HG03558 (cell line): ENCODE results near the gene ZNF646.
"Not testable (repeated sequence)": the region's sequence is repeated elsewhere in the genome, so short reads cannot be mapped to it uniquely, and the experiment has no call there.

Experiments used
- ATAC-seq: cut with Tn5 transposase; IDR thresholded peaks from one replicate; pipeline ENCODE4 v1.9.1; 2021; ENCODE audit warnings: moderate number of reproducible peaks; ENCODE audit not compliant: unreplicated experiment; ENCODE audit errors: extremely low read depth

The ZNF646 gene

DNA sequence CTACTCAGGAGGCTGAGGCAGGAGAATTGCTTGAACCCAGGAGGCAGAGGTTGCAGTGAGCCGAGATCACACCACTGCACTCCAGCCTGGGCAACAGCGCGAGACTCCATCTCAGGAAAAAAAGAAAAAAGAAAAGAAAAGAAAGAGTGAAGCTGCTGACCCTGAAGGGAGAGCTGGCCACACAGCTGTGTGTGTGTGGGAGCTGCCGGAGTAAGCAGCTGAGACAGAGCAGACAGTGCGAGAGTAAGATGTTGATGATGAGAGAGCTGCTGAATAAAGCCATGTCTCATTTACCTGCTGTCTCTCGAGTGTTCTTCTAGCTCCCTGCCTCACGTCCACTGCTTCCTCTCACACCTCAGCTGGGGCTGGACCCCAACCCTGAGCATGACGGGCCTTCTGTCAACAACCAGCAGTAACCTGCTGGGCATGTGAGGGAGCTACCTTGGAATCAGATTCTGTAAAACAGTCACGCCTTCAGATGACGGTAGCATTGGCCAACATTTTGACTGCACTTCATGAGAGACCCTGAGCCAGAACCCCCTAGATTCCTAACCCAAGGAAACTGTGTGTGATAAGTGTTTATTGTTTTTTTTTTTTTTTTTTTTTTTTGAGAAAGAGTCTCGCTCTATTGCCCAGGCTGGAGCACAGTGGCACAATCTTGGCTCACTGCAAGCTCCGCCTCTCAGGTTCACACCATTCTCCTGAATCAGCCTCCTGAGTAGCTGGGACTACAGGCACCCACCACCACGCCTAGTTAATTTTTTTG, 26.8 kb downstream of the ZNF646 start:
- ATAC-seq, result not testable (repeated sequence)

DNA sequence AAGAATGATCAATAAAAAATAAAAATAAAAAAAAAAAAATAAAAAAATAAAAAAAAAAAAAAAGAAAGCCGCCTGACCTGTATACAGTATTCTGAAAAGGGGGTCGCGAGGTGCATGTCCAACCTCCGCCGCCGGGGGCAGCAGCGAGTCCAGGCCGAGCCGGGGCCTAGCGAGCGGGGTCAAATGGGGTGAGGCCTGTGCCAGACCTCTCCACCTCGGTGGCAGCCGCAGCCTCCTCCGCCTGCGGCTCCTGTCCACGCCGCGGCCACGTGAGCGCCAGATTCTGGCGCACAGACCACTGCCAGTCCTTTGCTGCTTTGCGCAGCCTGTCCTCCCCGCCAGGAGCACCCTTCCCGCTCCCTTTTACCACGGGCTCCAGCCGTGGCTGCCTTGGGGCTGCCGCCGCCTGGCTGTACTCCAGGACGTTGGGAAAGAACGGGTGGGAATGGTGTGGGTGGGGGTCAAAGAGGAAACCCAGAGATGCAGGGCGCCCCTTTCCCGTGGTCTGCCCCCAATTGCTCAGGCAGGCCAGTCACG, 31.5 kb downstream of the ZNF646 start:
- no peak for ATAC-seq

DNA sequence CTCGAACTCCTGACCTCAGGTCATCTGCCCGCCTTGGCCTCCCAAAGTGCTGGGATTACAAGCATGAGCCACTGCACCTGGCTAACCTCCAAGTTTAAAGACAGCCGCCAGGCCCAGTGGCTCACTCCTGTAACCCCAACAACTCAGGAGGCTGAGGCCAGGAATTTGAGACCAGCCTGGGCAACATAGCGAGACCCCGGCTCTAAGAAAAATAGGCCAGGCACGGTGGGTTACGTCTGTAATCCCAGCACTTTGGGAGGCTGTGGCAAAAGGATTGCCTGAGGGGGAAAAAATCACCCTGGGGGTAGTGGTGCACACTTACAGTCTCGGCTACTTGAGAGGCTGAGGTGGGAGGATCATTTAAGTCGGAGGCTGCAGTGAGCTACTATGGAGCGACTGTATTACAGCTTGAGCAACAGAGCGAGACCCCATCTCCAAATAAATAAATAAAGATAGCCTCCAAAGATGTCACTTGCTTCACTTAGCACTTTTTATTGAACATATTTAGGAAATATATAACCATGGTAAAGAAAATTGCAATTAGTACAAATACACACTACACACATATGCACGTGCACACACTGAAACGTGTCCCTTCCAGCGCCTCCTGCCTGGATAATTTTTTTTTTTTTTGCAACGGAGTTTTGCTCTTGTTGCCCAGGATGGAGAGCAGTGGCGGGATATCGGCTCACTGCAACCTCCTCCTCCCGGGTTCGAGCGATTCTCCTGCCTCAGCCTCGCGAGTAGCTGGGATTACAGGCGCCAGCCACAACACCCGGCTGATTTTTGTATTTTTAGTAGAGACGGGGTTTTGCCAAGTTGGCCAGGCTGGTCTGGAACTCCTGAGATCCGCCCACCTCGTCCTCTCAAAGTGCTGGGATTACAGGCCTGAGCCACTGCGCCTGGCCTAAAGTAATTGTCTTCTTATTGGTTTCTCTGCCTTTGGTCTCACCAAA, 32.6 kb downstream of the ZNF646 start:
- ATAC-seq, result no peak

DNA sequence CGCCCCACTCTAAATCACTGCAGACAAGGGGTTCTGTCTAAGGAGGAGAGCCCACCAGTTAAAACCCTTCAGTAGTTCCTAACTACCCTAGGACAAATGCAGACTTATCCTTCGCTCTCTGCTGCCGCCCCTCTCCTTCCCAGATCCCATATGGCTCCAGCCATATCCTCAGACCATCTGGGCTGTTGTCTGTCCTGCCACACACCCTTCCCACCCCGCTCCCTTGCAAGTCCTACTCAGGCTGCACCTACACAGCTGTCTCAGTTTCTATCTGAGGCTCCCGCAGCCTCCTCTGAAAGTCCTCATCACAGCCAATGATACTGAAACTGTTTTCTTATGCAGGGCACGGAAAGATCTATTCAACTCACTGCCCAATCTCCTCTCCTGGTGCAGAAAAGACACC, 33.2 kb downstream of the ZNF646 start:
- ATAC-seq, result peak; percentile 43

DNA sequence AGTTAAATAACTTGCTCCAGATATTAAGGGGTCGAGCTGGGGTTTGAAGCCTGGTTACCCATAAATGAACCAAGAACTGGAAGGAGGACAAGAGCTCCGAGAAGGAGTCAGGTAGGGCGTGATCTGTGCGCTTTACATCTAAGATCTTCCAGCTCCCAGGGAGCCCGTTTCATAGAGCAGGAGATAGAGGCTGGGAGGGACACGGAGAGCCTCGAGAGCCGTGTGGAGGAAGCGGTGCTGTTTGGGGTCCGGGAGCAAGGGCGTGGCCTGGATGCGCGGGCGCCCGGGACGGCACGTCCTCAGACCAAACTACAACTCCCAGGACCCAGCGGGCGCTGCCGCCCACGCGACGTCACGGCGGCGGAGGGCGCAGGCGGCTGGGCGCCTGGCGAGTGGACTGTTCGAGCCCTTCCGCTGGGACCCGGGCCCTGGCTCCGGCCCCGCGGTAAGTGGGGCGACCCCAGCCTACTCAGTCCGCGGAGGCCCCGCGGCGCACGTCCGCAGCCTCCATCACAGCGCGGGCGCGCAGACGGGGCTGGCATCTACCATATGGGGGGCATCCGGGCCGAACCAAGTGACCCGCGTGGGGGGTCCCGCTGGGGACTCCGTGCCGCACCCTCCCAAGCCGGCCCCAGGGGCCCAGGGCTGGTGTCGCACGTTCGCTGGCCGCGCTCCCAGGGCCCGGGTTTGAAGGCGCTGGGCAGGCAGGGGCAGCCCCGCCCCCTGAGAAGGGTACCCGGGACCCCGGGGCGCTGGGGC, 34.0 kb downstream of the ZNF646 start, which contains the start of gene BCKDK:
Gene BCKDK, plus strand, starts transcription at position 352 of the 759 bp plus-strand sequence. CDS start 838 bp downstream, outside the sequence.
- ATAC-seq, result peak; percentile 58

DNA sequence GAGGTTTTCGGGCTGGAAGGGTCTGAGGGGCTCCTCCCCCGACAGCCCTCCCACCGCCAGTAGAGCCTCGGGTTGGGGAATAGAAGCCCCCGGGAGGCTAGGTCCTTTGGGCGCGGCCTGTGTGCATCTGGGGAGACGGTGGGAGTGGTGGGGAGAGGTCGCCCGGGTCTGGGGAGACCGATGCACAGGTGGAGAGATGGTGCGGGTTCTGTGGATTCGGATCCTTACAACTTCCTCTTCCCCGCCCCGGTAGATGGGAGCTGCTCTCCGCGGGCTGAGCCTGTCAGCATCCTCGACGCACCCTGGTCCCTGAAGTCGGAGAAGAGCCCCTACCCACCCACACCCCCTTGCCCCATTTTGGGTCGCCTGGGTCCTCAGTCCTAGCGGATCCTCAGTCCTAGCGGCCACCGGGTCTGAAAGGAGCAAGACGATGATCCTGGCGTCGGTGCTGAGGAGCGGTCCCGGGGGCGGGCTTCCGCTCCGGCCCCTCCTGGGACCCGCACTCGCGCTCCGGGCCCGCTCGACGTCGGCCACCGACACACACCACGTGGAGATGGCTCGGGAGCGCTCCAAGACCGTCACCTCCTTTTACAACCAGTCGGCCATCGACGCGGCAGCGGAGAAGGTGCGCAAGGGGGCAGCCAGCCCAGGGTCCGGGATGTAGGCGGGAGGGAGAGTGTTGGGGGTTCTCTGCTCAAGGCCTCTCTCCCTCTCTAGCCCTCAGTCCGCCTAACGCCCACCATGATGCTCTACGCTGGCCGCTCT, 34.8 kb downstream of the ZNF646 start:
- ATAC-seq, result no peak

DNA sequence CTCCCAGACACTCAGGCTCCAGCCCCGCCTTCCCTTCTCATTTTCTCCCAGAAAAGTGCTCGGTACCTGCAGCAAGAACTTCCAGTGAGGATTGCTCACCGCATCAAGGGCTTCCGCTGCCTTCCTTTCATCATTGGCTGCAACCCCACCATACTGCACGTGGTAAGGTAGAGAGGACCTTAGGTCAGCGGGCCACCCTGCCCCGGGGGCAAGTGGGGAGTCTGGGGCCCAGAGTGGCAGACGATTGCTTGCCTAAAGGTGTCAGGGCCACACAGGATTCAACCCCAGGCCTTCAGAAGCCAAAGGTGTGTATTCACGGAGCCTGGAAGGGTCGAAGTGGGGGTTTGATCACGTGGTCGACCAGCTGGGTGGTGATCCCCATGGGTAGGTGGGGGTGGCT, 35.4 kb downstream of the ZNF646 start:
- ATAC-seq, result no peak

DNA sequence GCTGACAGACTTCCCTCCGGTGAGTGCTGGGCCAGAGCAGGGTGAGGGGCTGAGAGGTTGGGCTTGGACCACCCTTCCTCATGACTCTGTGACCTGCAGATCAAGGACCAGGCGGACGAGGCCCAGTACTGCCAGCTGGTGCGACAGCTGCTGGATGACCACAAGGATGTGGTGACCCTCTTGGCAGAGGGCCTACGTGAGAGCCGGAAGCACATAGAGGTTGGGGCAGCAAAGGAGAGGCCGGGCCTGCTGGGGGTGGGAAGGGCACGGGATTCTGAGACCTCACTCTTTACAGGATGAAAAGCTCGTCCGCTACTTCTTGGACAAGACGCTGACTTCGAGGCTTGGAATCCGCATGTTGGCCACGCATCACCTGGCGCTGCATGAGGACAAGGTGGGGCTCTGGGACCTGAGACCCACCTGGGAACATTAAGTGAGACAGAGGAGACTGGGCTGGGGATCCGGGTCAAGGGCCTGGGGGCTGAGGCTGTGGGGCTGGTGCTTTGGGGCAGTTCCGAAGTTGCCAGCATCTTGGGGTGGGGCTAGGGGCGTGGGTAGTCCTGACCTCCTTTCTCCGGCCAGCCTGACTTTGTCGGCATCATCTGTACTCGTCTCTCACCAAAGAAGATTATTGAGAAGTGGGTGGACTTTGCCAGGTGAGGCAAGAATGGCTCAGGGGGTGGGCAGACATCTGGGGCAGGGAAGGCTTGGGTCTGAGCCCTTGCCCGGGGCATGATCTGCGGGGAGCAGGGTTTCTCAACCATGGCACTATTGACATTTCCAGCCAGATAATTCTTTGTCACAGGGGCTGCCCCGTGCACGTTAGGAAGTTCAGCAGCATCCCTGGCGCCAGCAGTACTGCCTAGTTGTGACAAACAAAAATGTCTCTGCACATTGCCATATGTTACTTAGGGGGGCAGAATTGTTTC, 36.1 kb downstream of the ZNF646 start:
- no peak for ATAC-seq

DNA sequence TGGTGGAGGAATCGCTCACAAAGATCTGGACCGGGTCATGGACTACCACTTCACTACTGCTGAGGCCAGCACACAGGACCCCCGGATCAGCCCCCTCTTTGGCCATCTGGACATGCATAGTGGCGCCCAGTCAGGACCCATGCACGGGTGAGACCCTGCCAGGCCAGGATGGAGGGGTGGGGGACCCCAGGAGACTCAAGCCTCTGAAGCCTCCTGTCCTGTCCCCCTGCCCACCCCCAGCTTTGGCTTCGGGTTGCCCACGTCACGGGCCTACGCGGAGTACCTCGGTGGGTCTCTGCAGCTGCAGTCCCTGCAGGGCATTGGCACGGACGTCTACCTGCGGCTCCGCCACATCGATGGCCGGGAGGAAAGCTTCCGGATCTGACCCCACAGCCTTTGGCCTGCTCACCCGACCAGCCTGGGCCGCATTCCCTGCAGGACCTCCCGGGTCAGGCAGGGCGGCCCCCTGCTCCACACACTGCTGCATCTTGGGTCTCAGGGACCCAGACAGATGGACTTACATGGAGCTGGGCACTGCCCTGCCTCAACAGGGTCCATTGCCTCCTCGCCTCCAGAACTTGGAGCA, 37.8 kb downstream of the ZNF646 start:
- no peak for ATAC-seq

DNA sequence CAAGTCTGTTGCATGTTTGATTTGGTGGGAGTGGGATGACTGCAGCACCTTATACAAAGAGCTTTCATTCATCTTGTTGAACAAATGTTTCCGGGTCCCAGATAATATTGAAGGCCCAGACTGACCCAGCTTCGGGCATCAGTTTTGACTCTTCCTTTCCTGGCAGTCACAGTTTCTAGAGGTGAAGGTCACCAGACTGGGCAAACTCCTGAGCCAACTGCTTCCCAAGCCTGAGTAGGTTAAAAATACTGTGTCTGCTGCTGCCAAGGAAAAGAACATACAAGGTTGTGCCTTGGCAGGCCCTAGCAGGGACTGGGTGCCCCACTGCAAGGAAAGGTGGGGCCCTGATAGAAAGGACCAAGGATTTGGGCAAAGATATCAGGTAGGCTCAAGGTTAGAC, 38.5 kb downstream of the ZNF646 start:
- no peak for ATAC-seq

DNA sequence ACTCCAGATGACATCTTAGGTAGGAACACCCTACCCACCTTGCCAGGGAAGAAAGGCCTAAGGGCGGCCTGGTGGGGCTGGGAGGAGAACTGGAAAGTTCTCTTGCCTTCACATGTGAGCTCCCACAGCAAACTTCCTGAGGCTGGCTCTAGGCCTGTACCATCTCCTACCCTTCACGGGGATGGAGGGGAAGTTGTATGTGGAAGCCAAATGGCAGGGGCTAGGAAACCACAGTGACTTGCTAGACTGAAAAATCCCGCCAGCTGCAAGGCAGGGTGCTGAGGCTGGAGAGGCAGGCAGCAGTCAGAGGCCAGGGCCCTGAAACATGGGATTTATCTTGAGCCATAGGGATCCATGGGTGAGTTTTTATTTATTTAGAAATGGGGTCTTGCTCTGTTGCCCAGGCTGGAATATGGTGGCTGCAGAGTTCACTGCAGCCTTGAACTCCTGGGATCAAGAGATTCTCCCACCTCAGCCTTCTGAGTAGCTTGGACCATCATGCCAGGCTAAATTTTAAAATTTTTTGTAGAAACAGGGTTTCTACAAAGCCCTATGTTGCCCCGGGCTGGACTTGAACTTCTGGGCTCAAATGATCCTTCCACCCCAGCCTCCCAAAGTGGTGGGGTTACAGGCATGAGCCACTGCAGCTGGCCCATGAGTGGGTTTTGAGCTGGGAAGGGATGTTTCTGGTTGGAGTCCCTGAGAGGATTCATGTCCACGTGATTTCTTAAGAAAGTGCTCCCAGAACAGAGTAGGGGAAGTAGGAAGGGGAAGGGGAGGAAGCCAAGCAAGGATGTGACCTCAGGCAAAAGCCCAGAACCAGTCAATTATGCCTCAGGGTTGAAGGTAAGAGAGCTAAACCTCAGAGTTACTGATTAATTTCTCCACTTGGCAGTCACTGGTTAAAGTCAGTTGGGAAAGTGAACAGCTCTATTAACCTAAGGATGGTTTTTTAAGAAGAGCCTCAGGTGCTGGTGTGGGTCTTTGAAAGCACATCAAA, 39.2 kb downstream of the ZNF646 start:
- ATAC-seq, result no peak

DNA sequence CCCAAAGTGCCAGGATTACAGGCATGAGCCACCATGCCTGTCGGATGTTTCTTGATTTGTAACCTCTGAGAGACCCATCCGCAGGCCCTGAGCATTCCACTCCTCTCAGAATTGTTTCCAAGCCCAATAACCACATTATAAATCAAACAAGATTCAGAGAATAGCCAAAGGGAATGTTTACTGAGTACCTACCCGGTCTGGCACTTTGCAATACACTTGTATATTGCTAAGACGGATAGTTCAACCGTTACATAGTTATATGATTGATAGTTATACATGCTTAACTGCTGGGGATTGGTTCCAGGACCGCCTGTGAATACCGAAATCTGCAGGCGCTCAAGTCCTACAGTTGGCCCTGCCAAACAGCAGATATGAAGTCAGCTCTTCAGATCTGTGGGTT, 40.2 kb downstream of the ZNF646 start:
- ATAC-seq, result no peak

DNA sequence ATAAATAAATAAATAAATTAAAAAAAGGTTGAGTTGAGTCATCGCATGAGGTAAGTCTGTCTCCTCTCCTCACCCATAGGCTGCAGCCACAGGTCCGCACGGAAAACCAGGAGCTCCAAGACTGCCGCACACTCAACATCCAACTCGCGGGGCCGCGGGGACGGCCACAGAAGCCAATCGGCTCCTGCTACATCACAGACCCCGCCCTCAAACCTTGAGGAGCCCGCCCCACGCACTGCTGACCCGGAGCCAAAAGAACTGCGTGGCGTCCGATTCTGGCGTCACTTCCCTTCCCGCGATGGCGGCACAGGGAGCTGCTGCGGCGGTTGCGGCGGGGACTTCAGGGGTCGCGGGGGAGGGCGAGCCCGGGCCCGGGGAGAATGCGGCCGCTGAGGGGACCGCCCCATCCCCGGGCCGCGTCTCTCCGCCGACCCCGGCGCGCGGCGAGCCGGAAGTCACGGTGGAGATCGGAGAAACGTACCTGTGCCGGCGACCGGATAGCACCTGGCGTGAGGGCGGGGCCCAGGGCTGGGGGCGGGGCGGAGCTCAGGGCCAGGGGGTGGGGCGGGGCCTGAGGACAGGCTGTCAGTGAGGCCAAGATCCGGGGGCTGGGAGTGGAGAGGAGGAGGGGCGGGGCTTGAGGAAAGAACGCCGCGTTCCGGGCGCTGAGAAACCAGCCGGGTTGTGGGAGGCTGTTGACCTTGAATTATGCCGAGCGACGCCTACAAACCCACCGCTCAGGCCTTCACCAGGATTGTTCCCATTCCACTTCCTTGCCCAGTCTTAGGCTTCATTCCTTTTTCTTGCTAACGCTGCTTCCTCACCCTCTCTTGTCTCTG, 43.4 kb downstream of the ZNF646 start, which contains the start of gene KAT8:
Gene KAT8, plus strand, starts transcription at position 281 of the 839 bp plus-strand sequence. Its CDS starts 18 bp downstream, at position 299.
- peak; percentile 55 for ATAC-seq

DNA sequence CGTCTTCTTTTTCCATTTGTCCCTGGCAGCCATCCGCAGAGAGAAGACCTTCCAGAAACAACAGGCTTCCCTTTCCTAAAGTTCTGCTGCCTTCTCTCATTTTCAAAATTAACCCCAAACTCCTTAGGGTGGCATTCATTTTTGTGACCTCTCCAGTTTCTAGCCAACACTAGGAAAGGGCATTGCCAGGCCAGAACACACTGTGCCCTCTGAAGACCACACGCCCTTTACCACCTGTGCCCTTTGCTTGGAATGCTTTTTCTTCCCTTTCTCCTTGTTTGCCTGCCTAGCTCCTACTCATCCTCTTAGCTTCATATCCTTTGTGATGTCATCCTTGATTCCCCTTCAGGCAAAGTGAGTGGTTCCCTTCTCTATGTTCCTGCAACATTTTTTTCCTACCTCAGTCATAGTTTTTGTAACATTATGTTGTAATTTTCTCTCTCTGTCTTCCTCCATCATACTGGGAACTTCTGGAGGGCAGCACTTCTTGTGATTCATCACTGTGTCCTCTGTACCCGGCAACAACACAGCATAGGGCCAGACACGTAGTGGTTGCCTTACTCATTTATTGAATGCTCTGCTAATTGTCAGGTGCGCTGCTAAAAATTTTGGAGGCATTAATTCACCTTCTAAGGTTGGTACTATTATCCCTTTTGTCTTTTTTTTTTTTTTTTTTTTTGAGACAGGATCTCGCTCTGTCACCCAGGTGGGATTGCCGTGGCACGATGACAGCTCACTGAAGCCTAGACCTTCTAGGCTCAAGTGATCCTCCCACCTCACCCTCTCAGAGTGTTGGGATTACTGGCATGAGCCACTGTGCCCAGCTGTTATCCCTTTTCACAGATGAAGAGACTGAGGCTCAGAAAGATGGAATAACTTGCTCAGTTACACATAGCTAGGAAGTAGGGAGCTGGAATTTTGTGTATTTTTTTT, 44.3 kb downstream of the ZNF646 start:
- ATAC-seq, result no peak

DNA sequence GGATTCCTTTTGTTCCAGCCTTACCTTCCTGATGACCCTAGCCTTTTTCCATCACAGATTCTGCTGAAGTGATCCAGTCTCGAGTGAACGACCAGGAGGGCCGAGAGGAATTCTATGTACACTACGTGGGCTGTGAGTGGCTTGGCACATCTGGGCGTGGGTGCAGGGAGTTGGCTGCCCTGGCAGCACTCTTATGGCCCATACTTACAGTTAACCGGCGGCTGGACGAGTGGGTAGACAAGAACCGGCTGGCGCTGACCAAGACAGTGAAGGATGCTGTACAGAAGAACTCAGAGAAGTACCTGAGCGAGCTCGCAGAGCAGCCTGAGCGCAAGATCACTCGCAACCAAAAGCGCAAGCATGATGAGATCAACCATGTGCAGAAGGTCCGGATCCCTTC, 45.9 kb downstream of the ZNF646 start:
- no peak for ATAC-seq
